HG03175 (cell line): ENCODE results near the gene TCN1.
"Not testable (repeated sequence)": the region's sequence is repeated elsewhere in the genome, so short reads cannot be mapped to it uniquely, and the experiment has no call there.

Experiments used
- ATAC-seq: cut with Tn5 transposase; IDR thresholded peaks from one replicate; pipeline ENCODE4 v1.9.1; 2021; ENCODE audit warnings: mild to moderate bottlenecking, moderate library complexity; ENCODE audit not compliant: unreplicated experiment

Gene TCN1, protein sequence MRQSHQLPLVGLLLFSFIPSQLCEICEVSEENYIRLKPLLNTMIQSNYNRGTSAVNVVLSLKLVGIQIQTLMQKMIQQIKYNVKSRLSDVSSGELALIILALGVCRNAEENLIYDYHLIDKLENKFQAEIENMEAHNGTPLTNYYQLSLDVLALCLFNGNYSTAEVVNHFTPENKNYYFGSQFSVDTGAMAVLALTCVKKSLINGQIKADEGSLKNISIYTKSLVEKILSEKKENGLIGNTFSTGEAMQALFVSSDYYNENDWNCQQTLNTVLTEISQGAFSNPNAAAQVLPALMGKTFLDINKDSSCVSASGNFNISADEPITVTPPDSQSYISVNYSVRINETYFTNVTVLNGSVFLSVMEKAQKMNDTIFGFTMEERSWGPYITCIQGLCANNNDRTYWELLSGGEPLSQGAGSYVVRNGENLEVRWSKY

DNA sequence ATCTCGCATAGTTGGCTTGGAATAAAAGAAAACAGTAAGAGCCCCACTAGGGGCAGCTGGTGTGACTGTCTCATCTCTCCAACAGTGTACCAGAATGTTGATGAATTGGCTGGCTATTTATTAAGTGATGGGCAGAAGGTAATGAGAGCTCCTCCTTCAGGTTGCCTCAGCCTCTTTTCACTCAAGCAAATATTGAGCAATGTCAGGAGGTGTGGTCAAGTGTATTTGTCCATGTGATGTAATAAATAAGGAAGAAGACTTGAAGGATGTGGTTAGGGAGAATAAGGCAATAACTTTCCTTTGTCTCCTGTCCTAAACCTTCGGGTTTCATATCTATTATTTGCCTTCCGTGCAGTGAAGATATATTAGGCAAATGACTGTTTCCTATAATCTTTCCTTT is at the start of gene TCN1:
Gene TCN1, minus strand, starts transcription at position 91 of the 400 bp plus-strand sequence. Its CDS starts 17 bp downstream, at position 74.
- no peak for ATAC-seq

DNA sequence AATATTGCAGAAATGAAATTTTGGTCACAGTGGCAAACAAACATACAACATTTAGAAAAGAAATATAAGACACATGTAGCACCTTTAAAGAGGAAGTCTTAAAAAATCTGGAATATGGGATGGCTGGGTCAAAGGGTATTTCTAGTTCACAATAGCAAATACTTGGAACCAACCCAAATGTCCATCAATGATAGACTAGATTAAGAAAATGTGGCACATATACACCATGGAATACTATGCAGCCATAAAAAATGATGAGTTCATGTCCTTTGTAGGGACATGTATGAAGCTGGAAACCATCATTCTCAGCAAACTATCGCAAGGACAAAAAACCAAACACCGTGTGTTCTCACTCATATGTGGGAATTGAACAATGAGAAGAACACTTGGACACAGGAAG is 37.3 kb upstream of the TCN1 start:
- ATAC-seq = not testable (repeated sequence)

DNA sequence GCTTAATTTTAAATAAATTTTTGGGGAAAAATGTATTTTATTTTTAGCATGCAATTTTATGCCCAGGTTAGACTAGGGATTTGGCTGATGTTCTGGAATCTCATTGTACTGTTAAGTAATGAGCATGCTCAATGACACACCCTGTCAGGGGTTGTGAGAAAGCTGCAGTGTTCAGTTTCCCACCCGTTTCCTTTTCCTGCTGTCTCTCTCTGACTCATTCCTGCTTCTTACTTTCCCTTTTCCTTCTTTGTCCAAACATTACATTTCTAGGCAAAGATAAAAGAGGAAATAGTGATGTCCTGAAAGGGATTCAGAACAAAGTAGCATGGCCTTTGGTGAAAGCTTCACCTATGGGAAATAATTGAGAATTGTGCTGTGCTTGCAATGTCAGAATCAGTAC is 35.0 kb upstream of the TCN1 start:
- no peak for ATAC-seq

DNA sequence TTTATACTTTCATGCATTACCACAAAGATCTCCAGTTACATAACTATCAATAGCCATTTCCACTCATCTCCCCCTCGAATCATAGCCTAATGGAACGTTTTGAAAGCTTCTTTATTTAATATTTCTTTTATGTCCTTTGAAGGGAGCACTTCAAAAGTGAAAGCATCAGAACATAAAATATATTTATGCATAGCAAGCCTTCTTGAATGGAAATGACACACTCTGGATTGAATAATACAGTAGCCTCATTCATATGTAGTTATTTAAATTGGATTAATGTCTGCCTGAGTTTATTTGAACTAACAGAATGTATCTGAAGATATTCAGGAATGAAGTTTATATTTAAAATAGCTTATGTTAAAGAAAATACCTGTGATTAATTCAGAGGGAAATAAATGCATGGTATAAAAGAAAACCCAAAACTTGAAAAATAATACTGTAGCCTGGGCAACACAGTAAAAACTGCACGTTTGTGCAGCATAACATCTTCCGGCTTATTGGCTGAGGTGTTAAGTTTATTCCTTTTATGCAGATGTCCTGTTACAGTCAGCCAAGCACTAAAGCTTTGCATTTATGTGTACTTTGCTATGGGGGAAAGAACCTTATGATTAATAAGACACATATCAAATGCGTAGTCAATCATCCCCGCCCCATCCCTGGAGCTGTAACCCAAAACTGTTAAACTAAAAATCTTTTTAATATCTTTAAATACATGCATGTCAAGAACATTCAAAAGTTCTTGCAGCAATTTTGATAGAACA is 34.3 kb upstream of the TCN1 start:
- no peak for ATAC-seq

DNA sequence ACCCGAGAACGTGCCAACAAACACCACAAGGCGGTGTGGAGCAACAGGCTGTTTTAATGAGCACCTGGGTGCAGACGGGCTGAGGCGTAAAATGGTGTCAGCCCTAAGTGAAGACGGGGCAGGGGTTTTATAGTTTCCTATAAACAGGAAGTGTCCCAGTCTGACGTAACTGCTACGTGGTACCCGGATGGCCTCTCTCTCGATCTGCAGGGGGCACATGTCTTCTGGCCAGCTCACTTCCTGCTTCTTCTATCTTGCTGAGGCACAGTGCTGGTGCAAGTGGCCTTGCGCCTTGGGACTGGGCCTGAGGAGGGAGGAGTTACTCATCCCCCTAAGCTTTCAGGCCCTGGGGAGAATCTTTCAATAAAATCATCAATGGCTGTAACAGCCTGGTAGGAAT is 33.2 kb upstream of the TCN1 start:
- no peak for ATAC-seq

DNA sequence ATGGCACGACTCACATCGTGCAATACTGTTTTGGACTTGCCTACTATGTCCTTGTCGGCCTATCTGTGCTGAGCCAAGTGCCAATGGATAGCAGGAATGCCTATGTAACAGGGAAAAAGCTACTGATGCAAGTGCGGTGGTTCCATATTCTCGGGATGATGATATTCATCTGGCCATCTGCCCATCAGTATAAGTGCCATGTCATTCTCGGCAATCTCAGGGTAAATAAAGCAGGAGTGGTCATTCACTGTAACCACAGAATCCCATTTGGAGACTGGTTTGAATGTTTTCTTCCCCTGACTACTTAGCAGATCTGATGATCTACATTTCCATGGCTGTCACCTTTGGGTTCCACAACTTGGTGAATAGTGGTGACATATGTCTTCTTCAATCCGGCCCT is 32.4 kb upstream of the TCN1 start:
- no peak for ATAC-seq

DNA sequence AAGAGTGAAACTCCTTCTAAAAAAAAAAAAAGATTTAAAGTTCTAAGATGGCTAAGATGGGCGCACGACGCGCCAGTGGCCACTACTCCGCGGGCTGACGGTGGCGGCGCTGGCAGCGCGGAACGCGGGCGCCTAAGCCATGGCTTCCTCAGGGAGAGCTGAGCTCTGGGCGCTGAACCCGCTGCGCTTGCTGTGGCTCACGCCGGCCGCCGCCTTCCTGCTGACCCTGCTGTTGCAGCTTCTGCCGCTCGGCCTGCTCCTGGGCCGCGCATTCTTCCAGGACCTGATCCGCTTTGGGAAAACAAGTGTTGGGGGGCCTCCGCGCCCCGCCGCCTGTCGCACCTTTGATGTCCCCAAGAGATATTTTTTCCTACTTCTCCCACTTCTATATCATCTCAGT is 31.8 kb upstream of the TCN1 start:
- ATAC-seq = no peak

DNA sequence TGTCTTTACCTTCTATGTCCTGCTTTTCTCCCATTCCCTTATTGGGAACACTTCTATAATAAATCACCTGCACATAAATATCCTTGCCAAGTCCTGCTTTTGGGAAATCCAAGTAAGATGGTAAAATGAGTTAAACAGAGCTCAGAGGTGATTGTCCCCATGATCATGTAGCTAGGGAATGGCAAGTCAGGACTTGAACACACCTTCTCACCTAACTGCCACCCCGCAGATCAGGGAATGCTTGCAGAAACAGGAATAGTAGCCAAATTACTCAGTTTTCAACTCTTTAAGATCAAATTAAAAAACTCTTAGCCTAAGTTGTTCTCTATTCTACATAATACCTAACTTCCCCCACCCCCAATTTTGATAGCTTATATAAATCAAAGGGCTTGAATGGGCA is 28.3 kb upstream of the TCN1 start:
- no peak for ATAC-seq

DNA sequence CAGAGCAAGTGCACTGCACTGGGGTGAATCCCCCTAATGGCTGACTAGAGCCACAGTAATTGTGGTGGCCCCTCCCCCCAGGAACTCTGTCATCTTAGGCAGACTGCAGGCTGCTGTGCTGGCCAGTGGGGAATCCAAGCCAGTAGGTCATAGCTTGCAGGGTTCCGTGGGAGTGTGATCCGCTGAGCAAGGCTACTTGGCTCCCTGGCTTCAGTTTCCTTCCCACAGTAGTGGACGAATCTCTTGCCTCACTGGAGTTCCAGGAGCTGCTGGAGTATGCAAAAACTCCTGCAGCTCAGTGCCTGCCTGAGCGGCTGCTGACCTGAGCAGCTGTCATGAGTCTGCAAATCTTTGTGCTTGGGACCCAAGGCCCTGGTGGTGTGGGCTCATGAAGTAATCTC is 25.5 kb upstream of the TCN1 start:
- ATAC-seq = no peak

DNA sequence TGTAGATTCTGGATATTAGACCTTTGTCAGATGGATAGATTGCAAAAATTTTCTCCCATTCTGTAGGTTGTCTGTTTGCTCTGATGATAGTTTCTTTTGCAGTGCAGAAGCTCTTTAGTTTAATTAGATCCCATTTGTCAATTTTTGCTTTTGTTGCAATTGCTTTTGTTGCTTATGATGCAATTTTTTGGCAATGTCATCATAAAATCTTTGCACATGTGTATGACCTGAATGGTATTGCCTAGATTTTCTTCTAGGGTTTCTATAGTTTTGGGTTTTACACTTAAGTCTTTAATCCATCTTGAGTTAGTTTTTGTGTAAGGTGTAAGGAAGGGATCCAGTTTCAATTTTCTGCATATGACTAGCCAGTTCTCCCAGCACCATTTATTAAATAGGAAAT is 20.9 kb upstream of the TCN1 start:
- ATAC-seq = not testable (repeated sequence)

DNA sequence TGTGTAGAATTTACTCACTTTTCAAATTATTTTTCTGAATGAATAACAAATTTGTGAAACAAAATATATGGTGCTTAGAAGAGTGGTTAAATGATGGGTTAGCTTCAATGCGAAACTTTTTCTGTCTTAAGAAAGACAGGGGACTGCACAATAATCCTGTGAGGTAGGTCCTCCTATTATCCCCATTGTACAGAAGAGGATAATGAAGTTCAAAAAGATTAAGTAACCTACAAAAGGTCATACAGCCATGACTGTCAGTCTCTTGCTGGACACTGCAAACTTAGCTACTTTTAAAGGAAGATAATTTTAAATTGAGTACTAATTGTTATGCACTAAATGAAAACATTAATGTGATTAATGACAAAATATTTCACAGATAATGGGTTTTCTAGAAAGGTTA is 17.3 kb upstream of the TCN1 start:
- no peak for ATAC-seq

DNA sequence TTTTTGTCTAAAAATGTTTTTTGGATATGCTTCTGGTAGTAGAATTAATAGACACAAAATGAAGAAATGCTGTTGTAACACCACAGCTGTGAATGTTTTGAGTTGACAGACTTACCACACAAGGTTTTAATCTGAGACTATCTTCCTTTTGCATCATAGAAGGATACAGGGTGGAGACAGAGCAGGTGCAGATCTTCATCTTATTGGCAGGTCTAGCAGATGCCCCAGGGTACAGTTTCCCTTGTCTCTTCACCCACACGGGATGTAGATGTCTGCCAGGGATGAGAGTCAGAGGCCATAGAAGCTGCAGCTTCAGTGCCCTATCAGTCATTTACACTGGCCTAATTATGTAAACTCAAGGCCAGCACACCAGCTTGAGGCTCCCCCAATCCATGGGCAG is 13.3 kb upstream of the TCN1 start:
- no peak for ATAC-seq

DNA sequence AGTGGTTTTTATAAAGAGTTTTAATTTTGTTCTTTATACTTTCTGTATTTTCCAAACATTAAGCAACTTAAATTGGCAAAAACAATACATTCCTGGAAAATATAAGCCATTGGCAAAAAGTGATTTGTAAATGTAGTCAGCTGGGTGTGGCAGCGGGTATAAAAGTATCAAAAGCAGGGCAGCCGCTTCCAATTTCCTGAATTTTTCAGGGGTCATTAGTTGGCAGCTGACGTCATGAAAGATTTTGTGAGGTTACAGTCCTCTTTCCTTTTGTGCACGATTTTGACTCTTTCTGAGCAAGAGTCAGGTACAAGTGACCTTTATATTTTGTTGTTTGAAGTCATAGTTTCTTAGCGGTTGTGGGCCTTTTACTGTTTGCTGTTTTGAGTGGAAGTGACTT is 12.3 kb upstream of the TCN1 start, which contains the start of gene OOSP3:
Gene OOSP3, plus strand, starts transcription at position 208 of the 400 bp plus-strand sequence. Its CDS starts 27 bp downstream, at position 235.
- ATAC-seq = no peak

DNA sequence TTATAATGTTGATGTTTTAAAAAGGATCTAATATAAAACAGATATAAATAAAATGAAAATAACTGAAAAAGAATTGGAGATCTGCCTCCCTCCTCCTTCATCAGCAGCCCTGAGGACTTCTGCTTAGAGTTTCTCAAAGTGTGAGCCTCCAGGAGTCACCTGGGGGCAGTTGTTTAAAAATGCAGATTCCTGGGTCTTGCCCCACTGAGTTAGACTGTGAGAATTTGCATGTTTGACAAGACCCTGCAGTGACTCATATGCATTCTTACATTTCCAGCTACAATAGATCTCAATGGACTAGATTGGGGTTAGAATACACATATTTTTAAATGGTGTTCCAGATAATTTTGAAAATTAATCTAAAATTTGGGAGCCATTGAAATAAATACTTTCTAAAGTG is 11.5 kb upstream of the TCN1 start:
- ATAC-seq = no peak

DNA sequence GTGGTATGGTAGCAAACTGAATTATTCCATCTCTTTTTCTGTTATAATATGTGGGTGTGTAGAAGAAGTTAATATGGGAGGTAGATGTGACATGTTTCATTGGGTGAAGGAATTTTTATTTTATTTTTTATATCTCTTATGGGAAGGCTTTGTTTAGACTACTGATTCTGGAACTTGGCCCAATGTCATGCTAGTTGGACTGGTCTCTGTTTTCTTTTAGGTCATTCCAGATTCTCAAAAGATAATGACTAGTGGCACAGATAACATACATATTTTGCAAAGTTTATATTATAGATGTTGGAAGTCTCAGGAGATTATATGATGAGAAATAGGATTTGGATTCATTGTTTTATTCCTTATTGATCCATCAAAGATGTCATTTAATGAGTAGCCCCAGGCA is 11.0 kb upstream of the TCN1 start:
- no peak for ATAC-seq

DNA sequence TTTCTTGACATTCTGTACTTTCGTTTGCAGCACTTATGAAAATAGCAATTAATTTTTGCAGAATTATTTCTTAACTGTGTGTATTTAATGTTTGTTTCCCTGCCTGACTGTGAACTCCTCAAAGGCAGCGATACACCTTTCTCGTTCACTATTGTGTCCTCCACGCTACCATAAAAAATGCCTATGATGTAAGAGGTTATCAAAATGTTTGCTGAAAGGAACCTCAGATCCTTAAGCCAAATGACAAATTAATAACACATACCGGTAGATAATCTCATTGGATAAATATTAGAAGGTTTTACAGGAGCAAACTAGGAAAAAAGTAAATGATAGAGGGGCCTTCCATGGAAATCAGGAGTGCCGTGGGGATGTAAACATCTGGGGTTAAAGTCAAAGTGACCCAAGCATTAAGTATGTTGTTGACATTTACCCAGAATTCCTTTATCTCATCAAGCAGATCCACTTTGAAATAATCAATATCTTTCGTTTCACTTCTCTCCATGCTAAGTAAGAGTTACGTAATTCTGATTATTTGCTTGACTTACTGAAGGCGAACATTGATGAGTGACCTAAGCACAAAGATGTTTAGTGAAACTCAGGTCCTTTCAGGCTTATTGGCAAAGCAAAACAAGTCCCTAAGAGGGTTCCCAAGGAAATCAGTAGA is 9.7 kb upstream of the TCN1 start:
- no peak for ATAC-seq

DNA sequence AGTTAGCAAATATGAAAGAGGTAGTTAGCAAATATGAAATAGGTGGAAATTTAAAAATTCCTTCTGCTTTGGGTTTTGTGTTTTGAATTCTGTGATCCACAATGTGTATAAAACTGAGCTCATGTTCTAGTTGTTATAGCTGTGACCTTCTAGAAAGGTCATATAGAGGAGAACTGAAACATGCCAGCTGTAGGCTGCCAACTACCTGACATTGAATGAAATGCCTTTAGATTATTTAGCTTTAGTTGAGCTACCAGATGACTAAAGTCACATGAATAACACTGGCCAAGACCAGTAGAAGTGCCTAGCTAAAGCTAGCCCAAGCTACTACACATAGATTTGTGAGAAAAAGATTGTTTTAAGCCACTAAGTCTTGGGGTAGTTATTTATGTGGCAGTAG is 5.8 kb upstream of the TCN1 start:
- no peak for ATAC-seq

DNA sequence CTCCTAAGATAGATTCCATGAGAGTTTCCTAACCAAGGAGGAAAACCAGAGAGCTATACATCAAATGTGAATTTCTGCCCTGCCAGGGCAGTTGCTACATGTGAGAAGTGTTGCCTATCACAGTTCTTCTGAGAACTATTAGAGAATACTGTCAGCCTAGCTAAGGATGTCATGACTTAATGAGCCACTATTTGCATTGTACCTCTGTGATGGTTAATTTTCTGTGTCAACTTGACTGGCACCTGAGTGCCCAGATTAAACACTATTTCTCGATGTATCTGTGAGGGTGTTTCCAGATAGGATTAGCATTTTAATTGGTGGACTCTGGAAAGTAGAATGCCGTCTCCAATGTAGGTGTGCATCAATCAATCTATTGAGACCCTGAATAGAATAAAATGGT is 1.7 kb upstream of the TCN1 start:
- no peak for ATAC-seq

DNA sequence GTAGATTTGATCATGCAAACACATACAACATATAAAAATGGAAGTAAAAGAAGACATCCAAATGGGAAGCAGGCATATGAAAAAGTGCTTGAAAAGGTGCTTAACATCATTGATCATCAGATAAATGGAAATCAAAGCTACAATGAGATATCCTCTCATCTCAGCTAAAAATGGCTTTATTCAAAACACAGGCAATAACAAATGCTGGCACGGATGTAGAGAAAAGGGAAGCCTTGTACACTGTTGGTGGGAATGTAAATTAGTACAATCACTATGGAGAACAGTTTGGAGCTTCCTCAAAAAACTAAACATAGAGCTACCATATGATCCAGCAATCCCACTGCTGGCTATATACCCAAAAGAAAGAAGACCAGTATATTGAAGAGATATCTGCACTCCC is 549 bp upstream of the TCN1 start:
- ATAC-seq = no peak

DNA sequence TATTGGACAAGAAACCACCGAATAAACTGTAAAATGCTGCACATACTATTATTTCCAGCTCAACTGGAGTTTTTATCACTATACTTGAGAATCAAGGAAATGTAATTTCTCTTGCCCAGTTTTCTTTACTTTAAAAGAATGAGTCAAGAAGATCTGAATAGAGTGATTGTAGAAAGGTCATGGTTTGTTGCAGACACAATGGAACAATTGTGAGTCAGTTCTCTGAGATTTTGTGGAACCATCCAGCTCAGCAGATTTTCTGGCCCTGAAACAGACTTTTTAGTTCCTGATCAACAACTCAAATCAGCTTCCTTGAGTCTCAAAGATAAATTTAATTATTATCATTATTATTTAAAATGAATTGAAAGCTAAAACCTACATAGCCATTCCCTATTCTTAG is 1.3 kb downstream of the TCN1 start:
- no peak for ATAC-seq

DNA sequence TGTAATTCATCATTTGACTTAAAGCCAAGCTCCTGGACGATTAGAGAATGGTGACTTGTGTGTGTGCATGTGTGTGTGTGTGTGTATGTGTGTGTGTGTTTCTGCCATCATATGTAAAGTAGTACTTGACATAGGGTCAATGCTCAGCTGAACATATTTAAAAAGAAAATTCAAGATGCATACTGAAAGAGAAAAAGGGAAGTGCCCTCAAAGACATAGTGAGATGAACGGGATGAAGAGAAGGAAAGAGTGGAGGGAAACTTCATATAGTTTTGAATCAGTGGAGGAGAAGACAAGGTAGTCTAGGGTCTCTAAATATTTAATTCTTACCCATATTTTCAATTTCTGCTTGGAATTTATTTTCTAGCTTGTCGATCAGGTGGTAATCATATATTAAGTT is 4.0 kb downstream of the TCN1 start:
- ATAC-seq = no peak

DNA sequence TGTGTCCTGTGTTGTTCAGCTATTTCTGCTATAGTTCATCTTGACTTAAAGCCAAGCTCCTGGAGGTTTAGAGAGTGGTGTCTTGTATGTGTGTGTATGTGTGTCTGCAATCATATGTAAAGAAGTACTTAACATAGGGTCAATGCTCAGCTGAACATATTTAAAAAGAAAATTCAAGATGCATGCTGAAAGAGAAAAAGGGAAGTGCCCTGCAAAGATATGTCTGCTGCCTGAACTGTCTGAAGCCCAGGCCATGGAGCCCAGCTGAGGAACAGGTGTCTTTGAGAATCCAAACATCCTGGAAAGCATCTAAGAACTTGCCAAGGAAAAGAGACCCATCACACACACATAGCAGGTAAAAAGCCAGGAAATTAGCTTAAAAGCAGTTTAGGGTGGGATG is 6.6 kb downstream of the TCN1 start:
- no peak for ATAC-seq
